HG03280 (cell line): ENCODE data around the gene EVI5.

Source experiments
- ATAC-seq: cut with Tn5 transposase; IDR thresholded peaks from one replicate; pipeline ENCODE4 v1.9.1; 2021; ENCODE audit warnings: mild to moderate bottlenecking, moderate library complexity; ENCODE audit not compliant: unreplicated experiment

Gene EVI5

DNA sequence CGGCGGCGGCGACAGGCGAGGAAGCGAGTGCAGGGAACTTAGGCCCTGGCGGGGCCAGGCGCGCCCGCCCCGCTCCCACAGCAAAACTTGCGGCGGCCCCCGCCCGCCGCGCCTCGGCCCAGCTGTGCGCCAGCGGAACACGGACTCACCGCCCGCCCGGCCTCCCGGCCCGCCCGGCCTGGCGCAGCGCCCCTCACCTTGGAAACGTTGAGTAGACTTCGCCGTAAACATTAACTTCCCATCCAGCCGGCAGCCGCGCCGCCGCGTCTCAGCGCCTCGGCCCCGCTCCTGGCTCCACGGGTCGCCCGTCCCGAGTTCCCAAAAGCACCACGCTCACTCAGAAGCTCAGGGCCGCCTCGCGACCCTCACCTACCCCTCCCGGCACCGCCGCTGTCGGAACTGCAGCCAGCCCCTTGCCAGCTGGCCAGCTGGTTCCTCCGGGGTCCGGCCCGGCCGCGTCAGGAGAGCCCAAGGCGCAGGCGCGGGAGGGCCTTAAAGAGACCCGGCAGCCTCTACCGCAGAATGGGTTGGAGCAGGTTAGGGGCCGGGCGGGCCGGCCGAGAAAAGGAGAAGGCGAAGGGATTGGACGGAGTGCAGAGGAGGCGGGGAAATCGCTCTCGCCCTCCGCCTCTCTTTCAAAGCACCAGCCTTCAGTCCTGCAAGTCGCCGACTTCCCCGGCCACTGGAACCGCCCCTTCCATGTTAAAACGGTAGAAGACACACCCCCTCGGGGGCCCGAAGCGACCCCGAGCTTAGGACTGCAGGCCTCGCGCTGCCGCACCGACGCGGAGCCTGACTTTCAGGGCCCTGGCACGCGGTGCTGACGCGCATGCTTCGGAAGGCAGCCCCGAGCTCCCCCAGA lies at the start of gene EVI5:
Gene EVI5 (minus strand): TSS at position 470 of the 862 bp plus-strand sequence. CDS start 48,562 bp downstream, outside the sequence.
- peak; percentile 96 for ATAC-seq

DNA sequence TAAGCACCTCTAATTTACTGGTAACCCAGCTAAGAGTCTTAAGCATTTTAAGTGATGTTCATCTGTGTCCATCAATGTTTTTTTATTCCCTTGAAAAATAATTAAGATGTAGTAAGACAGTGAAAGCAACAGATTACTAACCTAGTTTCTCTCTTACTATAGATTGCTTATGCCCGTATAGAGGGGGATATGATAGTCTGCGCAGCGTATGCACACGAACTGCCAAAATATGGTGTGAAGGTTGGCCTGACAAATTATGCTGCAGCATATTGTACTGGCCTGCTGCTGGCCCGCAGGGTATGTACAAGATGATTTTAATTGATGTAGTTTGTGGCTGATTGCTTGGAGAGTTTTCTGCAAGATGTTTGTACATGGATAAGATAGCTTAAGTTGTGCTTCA lies 49.7 kb upstream of the EVI5 start:
- no peak for ATAC-seq

DNA sequence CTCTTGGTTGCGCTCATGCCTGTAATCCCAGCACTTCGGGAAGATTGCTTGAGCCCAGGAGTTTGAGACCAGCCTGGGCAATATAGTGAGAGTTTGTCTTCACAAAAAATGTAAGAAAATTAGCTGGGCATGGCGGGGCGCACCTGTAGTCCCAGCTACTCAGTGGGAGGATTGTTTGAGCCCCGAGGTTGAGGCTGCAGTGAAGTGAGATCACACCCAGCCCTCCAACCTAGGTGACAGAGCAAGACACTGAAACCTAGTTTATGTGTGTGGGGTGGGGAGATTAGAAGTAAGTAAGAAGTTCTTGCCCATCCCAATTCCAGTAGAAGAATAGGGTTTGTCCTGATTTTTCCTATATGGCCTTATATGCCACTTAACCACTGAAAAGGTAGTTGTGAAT lies 48.9 kb upstream of the EVI5 start:
- no peak for ATAC-seq

DNA sequence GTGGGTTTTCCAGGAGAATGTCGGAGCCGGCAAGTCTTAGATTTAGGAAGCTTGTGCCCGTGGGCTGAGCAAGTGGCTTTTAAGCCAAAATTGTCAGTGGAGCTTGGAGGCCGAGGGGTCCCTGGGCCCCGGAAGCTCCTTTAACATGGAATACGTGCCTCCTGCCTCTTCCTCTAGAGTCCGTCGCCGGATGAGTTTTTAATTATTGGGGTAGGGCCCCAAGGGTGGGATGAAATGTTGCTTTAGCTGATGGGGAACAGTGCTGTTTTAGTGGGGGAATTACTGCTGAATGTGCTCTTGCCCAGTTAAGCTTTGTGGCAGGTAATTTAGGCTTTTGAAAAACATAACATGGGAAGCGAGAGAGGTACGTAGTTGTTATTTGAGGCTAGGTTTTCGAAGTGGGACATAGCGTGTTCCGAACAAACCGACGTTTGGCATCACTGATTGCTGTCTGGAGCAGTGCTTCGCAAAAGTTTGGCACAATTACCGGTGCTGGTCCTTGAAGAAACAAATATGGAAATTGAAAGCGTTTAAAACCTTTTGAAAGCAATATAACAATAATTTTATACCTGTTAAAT lies 47.7 kb upstream of the EVI5 start:
- peak; percentile 4 for ATAC-seq

DNA sequence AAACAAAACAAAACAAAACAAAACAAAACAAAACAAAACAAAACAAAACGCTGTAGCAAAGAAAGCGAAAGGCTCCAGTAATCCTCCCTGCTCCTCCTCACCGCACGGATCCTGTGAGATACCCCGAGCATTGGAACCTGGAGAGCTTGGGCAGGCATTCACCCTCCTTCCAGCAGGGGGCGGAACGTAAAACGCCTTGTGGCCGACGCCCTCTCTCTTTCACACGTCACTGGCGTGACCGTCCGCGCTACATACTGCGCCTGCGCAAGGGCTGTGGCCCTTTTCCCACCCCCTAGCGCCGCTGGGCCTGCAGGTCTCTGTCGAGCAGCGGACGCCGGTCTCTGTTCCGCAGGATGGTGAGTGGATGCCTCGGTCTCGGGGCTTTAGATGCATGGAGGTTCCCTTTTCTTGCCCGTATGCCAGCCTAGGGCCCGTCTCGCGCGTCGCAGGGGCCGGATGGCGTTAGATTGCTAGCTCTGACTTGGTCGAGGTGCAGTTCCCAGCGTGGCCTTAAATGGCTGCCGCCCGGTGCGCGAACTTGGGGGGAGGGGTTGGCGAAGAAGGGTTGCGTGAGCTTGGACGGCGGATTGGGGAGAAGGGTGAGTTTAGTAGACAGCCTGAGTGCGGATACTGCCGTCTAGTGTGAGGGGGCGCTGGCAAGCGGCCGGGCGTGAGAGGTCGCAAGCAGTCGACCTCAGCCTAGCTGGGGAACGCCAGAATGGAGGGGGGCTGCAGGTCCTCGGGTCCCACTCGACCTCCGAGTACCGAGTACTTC lies 47.0 kb upstream of the EVI5 start, which contains the start of gene RPL5:
Gene RPL5 (plus strand): TSS at position 279 of the 775 bp plus-strand sequence. CDS start 75 bp downstream, at position 354.
- ATAC-seq: peak; percentile 93

DNA sequence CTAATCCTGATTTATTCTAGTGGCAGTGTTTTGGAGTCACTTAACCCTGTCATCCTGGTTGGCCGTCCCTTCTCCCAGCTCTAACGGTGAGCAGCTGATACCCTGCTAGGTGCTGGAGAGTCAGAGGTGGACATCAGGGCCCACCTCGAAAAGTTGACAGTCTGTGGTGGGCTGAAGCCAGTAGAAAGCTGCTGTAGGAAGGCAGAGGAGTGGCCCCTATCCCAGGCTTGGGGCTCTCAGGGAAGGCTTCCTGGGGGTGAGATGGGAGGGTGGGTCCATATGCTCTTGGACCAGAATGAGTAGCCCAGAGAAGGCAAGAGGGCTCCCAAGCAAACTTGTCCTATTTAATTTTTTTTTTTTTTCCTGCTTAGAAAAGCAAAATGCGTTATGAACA lies 46.5 kb upstream of the EVI5 start:
- no peak for ATAC-seq

DNA sequence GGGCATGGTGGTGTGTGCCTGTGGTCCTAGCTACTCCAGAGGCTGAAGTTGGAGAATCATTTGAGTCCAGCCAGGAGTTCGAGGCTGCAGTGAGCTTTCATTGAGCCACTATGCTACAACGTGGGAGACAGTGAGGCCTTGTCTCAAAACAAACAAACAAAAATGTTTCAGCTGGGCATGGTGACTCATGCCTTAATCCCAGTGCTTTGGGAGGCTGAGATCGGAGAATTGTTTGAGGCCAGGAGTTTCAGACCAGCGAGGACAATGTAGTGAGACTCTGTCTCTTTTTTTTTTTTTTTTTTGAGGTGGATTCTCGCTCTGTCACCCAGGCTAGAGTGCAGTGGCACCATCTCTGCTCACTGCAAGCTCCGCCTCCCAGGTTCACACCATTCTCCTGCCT lies 41.9 kb upstream of the EVI5 start:
- no peak for ATAC-seq

DNA sequence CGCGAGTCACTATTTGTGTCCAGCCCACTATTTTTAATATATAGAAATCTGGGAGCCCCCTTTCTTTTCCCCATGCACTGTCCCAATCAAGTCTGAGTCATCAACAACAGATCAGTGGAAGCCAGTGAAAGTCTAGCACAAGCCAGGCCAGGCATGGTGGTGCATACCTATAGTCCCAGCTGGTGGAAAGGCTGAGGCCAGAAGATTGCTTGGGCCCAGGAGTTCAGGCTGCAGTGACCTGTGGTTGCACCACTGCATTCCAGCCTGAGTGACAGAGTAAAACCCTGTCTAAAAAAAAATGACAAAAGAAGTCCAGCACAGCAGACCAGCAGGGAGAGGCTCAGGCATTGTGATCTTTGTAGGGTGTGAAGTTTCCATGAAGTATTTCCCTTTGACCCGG lies 38.0 kb upstream of the EVI5 start:
- no peak for ATAC-seq

DNA sequence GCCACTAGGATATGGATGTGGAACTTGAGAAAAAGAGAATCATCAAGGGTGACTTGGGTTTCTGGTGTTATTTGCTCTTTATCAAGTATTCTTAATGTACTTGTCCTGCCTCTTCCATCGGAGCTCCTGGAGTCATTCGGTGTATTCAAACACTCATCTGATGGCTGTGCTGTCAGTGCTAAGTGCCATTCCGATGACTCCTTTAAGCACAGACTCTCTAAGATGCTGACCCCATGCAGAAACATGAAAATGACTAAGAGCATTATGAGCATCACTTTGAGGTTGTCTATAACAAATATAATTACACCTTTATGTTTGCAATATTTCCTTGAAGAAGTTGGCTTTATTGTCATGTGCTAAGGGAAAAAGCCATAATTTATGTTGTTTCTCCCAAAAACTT lies 35.6 kb upstream of the EVI5 start:
- no peak for ATAC-seq

DNA sequence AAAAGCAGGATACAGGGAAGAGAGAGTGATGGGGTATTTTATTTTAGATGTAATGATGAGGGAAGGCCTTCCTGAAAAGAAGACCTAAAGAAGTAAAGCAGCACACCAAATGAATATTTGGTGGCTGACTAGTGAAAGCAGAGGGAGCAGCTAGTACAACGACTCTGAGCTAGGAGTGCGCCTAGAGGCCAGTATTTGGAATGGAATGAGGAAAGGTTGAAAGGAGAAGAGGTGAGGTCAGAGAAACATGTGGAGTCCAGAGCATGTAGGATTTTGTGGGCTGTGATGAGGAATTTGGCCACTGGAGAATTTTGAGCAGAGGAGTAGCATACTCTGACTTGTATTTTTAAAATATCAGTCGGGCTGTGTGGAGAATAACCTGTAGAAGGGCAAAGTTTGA lies 35.1 kb upstream of the EVI5 start:
- no peak for ATAC-seq

DNA sequence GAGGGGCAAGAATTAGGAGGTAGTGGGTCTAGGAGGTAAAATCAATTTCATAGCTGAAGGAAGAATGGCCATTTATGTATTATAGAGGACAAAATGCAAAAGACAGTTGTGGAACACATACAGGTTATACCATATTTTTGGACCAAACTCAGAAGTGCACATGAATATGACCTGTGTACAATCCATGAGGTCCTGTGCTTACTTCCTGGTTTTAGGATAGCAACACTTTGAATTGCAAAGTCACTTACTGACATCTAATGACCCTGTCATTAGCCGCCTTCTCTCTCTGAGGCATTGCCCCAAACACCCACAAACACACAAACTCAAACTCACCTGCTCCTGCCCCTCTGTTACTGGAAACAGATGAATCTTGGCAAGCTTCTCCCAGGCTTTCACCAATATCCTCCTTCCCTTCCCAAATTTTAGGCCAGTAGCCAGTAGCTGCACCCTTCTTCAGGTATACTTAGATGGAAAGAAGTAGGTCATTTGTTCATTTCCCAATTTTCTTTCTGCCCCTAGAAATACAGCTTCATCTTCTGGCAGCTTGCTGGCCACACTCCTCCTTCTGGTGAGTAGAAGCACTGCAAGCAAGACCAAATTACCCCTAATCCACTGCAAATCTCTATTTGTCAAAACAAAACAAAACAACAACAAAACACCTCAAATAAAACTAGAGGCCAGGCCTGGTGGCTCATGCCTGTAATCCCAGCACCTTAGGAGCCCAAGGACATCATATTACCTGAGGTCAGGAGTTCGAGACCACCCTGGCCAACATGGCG lies 33.3 kb upstream of the EVI5 start:
- peak; percentile 75 for ATAC-seq

DNA sequence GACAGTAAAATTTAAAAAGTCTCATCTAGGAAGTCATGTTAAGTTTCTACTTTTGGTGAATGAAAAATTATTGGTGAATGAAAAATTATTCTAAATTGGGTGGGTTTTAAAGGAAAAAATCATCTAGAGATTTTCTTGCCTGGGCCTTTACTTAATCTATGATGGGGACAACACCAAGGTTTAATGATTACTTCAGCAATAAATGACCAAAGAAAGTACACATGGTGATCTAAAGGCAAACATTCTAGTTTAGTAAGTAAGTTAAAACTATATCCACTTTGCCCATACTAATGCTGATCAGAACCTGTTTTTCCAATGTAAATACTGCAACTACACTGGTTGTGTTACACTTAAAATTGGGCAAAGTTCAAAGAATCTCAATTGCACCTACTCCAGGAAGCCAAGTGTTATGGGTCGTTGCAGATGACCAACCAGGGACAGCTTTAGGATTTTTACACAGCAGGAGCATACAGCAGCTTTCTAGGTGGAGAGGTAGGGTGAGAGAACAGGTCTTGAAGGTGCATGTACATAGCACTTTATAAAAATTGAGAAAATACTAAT lies 32.3 kb upstream of the EVI5 start:
- ATAC-seq: no peak

DNA sequence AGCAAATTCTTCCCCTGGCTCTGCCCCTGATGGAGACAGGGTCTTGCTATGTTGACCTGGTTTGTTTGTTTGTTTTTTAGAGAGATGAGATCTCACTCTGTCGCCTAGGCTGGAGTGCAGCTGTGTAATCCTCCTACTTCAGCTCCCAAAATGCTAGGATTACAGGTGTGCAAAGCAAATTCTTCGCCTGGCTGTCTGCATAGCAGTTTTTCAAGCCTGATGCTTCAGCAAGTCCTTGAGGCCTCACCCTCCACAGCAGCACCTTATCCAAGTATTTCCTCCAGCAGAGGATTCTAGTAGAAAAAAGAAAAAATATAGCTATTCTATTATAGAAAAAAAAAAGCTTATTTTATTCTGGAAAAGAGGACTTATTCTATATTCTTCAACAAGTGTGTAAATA lies 31.8 kb upstream of the EVI5 start:
- no peak for ATAC-seq

DNA sequence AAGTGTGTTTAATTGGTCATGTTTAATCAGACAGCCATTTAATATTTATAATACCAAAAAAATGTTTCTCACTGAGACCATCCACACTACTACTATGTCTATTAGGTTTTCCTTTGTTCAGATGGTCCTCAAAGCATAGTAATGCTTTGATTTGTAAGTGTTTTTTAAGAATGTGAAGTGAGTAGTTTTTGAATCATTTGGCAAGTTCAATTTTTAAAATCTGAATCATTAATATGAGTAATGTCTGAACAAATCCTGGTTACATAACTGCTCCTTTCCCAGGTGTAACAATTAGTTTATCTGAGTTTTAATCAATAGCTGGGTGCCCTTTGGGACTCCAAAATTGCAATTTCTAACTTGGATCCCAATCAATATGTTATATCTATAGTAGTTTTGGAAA lies 23.5 kb upstream of the EVI5 start:
- ATAC-seq: no peak

DNA sequence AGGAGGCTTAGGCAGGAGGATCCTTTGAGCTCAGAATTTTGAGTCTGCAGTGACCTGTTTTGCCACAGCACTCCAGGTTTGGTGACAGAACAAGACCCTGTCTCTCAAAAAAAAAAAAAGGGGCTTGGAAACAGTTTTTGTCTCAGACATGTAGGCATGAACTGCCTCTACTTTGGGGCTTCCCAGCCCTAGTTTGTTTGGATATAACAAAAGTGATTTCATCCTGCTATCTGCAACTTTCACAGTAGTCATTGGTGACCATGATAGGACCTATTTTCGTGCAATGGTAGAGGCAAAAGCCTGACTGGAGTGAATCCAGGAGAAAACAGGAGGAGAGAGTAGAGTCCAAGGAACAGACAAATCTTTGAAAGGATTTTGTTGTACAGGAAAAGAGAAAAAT lies 20.3 kb upstream of the EVI5 start:
- no peak for ATAC-seq

DNA sequence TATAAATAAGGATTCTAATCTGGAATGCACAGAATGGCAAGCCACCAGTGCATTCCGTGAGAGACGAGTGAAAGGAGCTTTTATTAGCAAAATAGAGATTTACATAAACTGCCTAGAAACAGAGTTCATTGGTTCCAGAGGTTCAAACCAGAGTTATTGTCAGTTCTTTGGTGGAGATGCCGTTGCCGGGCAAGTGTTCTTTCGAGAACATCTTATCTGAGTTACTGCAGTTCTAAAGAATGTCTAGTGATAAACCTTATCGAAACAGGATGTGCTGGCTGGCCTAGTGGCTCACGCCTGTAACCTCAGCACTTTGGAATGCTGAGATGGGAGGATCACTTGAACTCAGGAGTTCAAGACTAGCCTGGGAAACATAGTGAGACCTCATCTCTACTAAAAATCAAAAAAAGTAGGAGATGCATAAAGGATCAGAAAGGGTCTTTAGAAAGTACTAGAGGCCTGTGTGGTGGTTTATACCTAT lies 19.9 kb upstream of the EVI5 start:
- ATAC-seq: no peak

DNA sequence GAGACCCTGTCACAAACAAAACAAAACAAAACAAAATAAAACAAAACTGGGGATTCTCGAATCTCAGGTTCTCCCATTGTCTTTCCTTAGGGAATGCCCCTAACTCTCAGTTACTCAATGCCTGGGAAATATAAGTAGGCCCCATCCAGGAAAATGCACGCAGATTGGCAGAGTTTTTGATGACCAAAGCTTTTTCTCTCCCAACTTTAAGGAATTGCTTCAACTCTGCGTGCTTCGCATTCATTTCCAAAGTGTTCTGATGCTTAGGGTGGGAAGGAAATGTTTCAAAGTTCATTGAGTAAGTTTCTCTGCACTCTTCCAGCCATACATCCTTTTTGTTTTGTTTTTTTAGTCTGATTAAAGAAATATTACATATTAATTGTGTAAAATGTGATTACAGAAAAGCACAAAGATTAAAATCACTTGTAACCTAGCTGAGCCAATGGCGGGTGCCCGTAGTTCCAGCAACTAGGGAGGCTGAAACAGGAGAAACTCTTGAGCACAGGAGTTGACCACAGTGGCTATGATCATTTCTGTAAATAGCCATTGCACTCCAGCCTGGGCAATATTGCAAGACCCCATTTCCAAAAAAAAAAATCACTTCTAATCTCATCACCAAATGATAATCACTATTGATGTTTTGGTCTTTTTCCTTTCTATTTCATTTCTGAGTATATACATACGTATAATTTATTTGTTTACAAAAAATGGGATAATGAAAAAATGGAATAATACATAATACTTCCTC lies 18.4 kb upstream of the EVI5 start:
- no peak for ATAC-seq

DNA sequence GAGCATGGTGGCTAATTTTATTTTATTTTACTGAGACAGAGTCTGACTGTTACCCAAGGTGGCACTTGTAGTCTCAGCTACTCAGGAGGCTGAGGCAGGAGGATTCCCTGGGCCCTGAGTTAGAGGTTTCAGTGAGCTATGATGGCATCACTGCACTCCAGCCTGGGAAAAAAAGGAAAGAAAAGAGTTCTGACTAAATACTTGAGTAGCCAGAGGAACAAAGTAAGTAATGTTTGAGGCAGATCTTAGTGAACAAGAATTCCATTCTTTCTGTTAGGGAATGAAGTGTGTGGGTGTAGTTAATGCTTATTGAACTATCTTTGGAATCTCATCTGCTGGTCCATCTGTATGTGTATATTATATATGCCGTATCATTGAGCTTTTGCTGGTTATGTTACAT lies 13.1 kb upstream of the EVI5 start:
- no peak for ATAC-seq

DNA sequence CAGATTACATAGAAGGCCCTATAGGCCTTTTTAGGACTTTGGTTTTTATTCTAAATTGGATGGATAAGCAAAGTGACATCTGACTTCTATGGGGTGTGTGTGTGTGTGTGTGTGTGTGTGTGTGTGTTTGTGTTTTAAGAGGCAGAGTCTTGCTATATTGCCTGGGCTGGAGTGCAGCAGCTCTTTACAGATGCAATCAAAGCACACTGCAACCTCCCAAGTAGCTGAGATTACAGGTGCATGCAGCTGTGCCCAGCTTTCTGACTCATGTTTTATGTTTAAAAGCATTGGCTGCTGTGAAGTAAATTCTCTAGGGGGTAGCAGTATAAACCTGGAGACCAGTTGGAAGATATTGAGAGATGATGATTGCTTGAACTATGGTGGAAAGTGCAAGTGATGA lies 12.4 kb upstream of the EVI5 start:
- no peak for ATAC-seq

DNA sequence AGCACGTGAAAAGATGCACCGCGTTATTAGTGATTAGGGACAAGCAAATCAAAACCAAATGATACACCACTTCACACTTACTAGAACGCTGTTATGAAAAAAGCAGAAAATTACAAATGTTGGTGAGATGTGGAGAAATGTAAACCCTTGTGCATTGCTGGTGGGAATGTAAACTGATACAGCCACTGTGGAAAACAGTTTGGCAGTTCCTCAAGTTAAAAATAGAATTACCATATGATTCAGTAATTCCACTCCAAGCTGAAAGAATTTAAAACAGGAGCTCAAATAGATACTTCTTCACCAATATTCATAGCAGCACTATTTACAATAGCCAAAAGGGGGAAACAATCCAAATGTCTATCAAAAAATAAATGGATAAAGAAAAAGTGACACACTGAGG lies 10.3 kb upstream of the EVI5 start:
- no peak for ATAC-seq
